HTERT RPE-1 (cell line): Measurements from ENCODE around the gene NABP2.
"Not testable (repeated sequence)": the region's sequence is repeated elsewhere in the genome, so short reads cannot be mapped to it uniquely, and the experiment has no call there.

Experiments
- in situ Hi-C: fragments of 300-500 bp; cut with MboI; formaldehyde crosslinking; loops from 4 replicates; pipeline ENCODE4 v1.14.3; 2020; ENCODE audit warnings: low sequenced_read_pairs

NABP2 gene

GRCh38 chr12:56242986-56243385, 18.8 kb downstream of the NABP2 start:
- in situ Hi-C loops, result no loop called here

GRCh38 chr12:56243731-56244181, 19.6 kb downstream of the NABP2 start:
- in situ Hi-C loops, result no loop called here

GRCh38 chr12:56244494-56244893, 20.4 kb downstream of the NABP2 start:
- in situ Hi-C loops, result no loop called here

GRCh38 chr12:56247923-56248322, 23.8 kb downstream of the NABP2 start:
- in situ Hi-C loops, result no loop called here

GRCh38 chr12:56248711-56249110, 24.6 kb downstream of the NABP2 start:
- in situ Hi-C loops, result no loop called here

- in situ Hi-C loops, result no loop called here
Observed at GRCh38 chr12:56252649-56253048, 28.5 kb downstream of the NABP2 start.

GRCh38 chr12:56253091-56253490, 28.9 kb downstream of the NABP2 start:
- in situ Hi-C loops, result no loop called here

GRCh38 chr12:56255671-56256070, 31.5 kb downstream of the NABP2 start:
- in situ Hi-C loops, result no loop called here

- in situ Hi-C loops, result no loop called here
Observed at GRCh38 chr12:56256326-56256960, 32.3 kb downstream of the NABP2 start.

- in situ Hi-C loops, result no loop called here
Observed at GRCh38 chr12:56257071-56257470, 32.9 kb downstream of the NABP2 start.

- in situ Hi-C loops, result no loop called here
Observed at GRCh38 chr12:56257491-56258067, 33.4 kb downstream of the NABP2 start.

GRCh38 chr12:56258068-56258819, 34.1 kb downstream of the NABP2 start, which contains the start of gene ANKRD52:
Gene ANKRD52, minus strand, starts transcription at chr12:56258384. Its CDS starts 115 bp downstream, at chr12:56258269.
- in situ Hi-C loops, result no loop called here

- in situ Hi-C loops, result no loop called here
Observed at GRCh38 chr12:56258820-56259183, 34.7 kb downstream of the NABP2 start.

- in situ Hi-C loops, result no loop called here
Observed at GRCh38 chr12:56260380-56260779, 36.2 kb downstream of the NABP2 start.

GRCh38 chr12:56260921-56261320, 36.8 kb downstream of the NABP2 start:
- in situ Hi-C loops, result no loop called here

GRCh38 chr12:56261503-56262232, 37.5 kb downstream of the NABP2 start:
- in situ Hi-C loops, result no loop called here

GRCh38 chr12:56262955-56263354, 38.8 kb downstream of the NABP2 start:
- in situ Hi-C loops, result not testable (repeated sequence)

GRCh38 chr12:56266068-56266692, 42.0 kb downstream of the NABP2 start:
- in situ Hi-C loops, result not testable (repeated sequence)

GRCh38 chr12:56266693-56267442, 42.7 kb downstream of the NABP2 start, which contains the start of gene COQ10A:
Gene COQ10A, plus strand, starts transcription at chr12:56266942. Its CDS starts 177 bp downstream, at chr12:56267119.
- in situ Hi-C loops, result no loop called here

- in situ Hi-C loops, result no loop called here
Observed at GRCh38 chr12:56267443-56268071, 43.4 kb downstream of the NABP2 start.
